ENCODE results near the gene CORO2B.

Gene CORO2B

GRCh38 chr15:68572921-68573320 is 5.9 kb upstream of the CORO2B start:
- no peak for DNase-seq (ENCODE audit: low read depth)

DNA sequence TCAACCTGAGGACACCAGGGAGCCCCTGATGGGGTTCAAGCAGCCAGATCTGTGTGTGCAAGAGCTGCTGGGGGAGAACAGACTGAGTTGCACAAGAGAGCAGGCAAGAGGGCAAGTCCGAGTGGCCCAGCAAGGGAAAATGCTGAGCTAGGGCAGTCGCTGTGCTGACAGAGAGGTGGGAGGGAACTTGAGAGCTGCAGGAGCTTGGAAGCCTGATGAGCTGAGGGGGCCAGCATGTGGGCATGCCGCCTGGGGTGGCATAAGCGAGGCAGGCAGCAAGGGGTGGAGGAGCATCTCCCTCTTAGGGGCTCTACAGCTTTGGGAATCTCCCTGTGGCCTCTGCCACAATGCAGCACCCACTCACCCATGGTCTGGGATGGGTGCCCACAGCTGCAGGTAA is 4.7 kb upstream of the CORO2B start:
- DNase-seq (ENCODE audit: low read depth): no peak

DNA sequence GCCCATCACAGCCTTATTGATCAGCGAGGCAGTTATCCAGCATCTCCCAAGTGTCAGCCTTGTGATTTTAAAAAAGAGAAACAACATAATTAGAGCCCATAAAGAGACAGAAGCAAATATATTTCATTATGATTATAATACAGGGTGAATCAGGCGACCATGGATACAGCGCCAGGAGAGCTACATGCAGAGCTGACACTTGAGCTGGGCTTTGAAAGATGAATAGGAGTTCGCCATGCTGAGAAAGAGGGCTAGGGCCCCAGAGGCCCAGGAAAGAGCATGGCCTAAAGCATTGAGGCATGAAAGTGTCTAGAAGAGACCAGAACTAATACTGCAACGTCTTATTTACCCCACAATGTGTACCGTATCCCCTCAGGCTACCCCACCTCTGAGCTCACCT is 4.2 kb upstream of the CORO2B start:
- DNase-seq (ENCODE audit: low read depth): no peak

GRCh38 chr15:68576235-68576892 is 2.4 kb upstream of the CORO2B start:
- no peak for DNase-seq (ENCODE audit: low read depth)

DNA sequence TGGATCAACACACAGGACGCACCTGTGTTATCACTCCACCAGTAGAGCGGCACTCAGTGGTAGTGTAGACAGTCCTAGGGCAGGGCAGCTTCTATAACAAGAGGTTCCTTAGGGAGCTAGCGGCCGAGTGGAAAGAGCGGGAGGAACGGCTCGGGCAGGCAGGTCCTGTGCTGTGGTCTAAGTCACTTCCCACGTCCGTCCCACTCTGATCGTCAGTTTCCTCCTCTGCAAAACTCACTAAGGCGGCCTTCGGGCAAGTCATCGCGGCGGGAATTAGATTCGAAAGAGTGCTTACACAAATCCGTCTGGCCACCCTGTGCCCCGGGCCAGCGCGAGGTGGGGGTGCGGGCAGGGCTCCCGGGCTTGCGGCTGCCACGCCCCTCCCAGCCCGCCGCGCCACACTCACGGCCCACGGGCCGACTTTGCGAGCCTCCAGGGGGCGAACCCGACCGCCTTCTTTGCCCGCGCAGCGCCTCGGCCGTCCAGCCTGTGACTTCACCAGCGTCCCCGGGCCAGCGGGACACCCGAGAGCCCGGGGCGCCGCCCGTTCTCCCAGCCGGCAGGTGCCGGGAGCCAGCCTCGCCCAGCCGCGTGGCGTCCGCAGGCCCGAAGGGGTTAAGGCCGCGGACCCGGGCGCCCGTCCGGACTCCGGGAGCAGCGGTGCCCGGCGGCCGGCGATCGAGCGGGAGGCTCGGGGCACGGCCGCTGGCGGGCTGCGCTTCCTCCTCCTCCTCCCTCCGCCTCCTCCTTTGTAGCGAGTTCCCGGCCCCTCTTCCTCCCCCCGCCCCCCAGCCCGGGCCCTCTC is 416 bp upstream of the CORO2B start:
- DNase-seq (ENCODE audit: low read depth): peak; percentile 76

GRCh38 chr15:68580026-68580882 is 1.5 kb downstream of the CORO2B start:
- DNase-seq (ENCODE audit: low read depth): no peak

GRCh38 chr15:68580883-68581155 is 2.0 kb downstream of the CORO2B start:
- DNase-seq (ENCODE audit: low read depth): no peak

GRCh38 chr15:68581725-68582124 is 2.9 kb downstream of the CORO2B start:
- DNase-seq (ENCODE audit: low read depth): no peak

DNA sequence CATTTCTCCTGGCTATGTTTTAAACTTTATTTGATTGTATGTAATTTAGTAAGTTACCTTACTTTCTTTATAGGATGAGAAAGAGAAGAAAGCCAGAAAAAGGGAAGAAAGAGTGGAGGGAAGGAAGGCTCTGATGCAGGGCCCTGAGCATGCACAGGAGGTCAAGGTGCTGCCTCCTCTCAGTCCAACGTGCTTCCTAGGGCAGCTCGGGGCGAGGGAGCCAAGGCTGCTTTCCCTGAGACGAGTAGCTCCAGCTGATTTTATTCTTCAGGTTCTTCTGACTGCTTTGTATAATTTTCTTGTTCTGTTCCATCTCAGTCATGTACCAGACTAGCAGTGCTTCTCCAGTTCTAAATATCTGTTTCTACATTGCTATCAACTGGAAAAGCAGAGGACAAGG is 3.4 kb downstream of the CORO2B start:
- no peak for DNase-seq (ENCODE audit: low read depth)

DNA sequence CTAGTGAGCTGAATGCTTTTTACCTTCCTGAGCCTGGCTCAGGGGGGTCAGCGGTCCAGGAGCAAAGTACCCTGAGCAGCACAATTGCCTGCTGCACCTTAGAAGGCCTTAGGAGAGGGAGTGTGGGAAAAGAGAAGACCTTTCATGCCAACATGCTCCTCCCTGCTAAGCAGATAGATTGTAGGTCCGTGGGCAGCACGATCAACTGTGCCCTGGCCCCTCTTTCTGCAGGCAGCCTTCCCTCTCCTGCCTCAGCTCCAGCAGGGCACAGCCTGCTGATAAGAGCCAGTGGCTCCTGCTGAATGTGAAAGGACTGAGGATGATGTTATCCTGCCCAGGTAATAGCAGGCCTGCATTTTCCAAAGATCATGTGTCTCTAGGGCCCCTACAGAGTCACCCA is 4.1 kb downstream of the CORO2B start:
- no peak for DNase-seq (ENCODE audit: low read depth)

DNA sequence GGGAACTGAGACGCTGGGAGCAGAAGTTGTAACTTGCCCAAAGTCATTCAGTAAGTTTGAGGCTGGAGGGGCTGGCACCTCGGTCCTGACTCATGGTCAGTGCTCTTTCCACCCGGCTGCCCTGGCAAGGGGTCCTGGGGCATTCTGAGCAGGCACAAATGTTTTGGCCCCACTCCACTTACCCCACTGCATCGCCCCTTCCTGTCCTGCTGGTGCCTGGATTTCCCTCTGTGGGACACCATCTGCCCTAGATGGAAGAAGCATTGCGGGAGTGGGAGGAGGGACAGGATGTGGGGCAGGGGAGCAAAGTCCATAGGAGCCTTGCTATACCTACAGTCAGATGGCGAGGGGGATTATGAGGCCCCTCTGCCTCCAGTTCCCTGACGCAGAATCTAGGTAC is 4.5 kb downstream of the CORO2B start:
- DNase-seq (ENCODE audit: low read depth): no peak

- no peak for DNase-seq (ENCODE audit: low read depth)
Observed at GRCh38 chr15:68583936-68584755, 5.4 kb downstream of the CORO2B start.

GRCh38 chr15:68584756-68585573 is 6.2 kb downstream of the CORO2B start:
- DNase-seq (ENCODE audit: low read depth): no peak

GRCh38 chr15:68585574-68586273 is 6.9 kb downstream of the CORO2B start:
- no peak for DNase-seq (ENCODE audit: low read depth)

DNA sequence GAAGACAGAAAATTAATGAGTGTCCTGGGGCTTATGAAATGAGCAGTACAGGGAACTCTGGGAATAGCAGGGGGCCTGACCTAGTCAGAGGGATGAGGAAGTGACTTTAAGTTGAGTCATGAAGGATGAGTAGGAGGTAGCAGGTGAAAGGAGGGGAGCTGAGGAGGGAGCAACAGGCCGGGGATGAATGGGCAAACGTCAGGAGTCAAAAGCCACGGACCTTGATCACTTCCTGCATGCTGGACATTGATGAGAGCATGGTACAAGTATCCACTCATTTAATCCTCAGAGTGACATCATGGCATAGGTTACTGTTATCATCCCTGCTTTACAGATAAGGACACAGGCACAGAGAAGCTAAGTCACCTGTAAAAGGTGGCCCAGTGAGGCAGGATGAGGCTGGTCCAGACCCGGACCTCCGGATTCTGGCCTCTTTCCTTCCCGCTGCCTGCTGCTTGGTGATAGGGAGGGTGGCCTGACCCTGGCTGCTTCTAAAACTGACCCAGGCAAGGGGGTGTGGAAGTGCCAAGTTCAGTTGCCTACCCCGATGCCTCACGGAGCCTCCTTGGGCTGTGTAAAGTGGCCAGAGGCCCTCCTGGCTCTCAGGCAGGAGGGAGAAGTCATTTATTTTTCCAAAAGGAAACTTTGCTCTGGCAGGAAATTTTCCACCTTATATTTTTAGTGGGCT is 7.6 kb downstream of the CORO2B start:
- no peak for DNase-seq (ENCODE audit: low read depth)

- no peak for DNase-seq (ENCODE audit: low read depth)
Observed at GRCh38 chr15:68587769-68588385, 9.1 kb downstream of the CORO2B start.

GRCh38 chr15:68589053-68589452 is 10.3 kb downstream of the CORO2B start:
- DNase-seq (ENCODE audit: low read depth): no peak

DNA sequence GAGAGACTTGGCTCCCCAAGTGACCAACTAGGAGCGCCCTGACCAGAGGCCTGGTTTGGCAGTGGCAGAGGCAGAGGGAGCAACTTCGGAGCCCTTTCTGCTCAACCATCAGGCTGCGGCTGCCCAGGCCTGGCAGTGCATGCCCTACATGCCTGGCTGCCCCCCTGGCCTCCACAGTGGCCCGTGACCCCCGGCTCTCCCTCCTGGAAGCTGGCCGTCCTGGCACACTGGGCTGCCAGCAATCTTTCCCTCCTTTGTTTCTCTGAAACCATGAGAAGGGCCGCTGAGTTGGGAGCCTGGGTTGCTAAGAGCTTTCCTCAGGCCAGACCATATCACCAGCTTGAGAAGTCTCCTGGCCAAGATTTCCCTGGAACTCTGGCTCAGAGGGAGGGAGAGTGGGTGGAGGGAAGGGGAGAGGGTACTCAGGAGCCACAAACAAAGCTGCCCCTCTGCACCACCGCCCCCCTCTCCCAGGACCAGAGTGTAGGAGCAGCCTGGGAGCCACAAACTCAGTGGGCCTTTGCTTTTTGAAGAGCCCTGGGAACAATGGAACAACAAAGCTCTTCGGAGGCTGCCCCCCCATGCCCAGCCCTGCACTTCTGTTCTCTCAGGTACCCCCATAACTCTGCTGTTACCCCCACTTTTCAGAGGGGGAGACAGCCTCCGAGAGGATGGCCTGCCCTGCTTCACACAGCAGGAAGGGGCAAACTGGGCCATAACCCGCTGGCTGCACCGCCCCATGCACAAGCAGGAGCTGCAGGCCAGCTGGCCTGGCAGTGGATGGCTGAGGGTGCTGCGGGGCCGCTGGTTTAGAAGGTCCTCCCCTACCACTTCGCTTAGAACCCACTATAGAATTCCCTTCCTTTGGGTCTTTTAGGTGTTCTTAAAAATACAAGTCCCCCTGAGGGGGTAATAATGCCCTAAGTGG is 11.3 kb downstream of the CORO2B start:
- no peak for DNase-seq (ENCODE audit: low read depth)

Data from fibroblast of gingiva (primary cell).